Endodermal cell (in vitro differentiated cells): ENCODE measurements around the gene HACD1. TPM values are rescaled to one million over a fixed set of nuclear protein-coding genes. Genes with fewer than 3 reads are reported as not detected.

Source experiments
- DNase-seq: peaks from one replicate; pipeline ENCODE4 v3.0.0-alpha.2; 2017
- H3K27ac ChIP-seq: 2 replicates; pipeline ENCODE4 v1.5.1; 2013; ENCODE audit warnings: mild to moderate bottlenecking, low read depth, low read length, moderate library complexity
- H3K27me3 ChIP-seq: 2 replicates; pipeline ENCODE4 v1.6.1; 2013; ENCODE audit warnings: mild to moderate bottlenecking, low read length, moderate library complexity; ENCODE audit not compliant: insufficient read depth, control insufficient read depth, poor library complexity, severe bottlenecking
- H3K36me3 ChIP-seq: 2 replicates; pipeline ENCODE4 v1.7.0; 2013; ENCODE audit warnings: mild to moderate bottlenecking, low read length, moderate library complexity; ENCODE audit not compliant: control insufficient read depth, insufficient read depth
- H3K4me1 ChIP-seq: one replicate; pipeline ENCODE4 v1.7.0; 2013; ENCODE audit warnings: low read length; ENCODE audit not compliant: control insufficient read depth, insufficient read depth
- H3K4me3 ChIP-seq: 2 replicates; pipeline ENCODE4 v1.5.1; 2013; ENCODE audit warnings: mild to moderate bottlenecking, low read length, moderate library complexity
- H3K9ac ChIP-seq: 2 replicates; pipeline ENCODE4 v1.6.1; 2013; ENCODE audit warnings: mild to moderate bottlenecking, low read length, moderate library complexity; ENCODE audit not compliant: poor library complexity, severe bottlenecking; ENCODE audit errors: extremely low read depth
- H3K9me3 ChIP-seq: 2 replicates; pipeline ENCODE4 v1.6.1; 2013; ENCODE audit warnings: mild to moderate bottlenecking, low read length, moderate library complexity; ENCODE audit not compliant: control insufficient read depth
- H3K27ac Mint-ChIP-seq: 2 replicates; pipeline ENCODE4 v1.8.0; 2020; ENCODE audit warnings: mixed read lengths
- H3K27me3 Mint-ChIP-seq: 2 replicates; pipeline ENCODE4 v1.8.0; 2021; ENCODE audit warnings: mild to moderate bottlenecking, mixed read lengths; ENCODE audit not compliant: insufficient read depth
- H3K36me3 Mint-ChIP-seq: 2 replicates; pipeline ENCODE4 v1.8.0; 2020; ENCODE audit warnings: low read depth, mixed read lengths
- H3K4me1 Mint-ChIP-seq: 2 replicates; pipeline ENCODE4 v1.8.0; 2020; ENCODE audit warnings: mixed read lengths
- H3K4me3 Mint-ChIP-seq: 2 replicates; pipeline ENCODE4 v1.8.0; 2020; ENCODE audit warnings: mild to moderate bottlenecking, moderate library complexity, mixed read lengths
- H3K9me3 Mint-ChIP-seq: 2 replicates; pipeline ENCODE4 v1.8.0; 2020; ENCODE audit warnings: mild to moderate bottlenecking, mixed read lengths
- CTCF ChIP-seq: fragments of 200-600 bp; sonication (generic); conservative IDR thresholded peaks from 2 replicates; pipeline ENCODE4 v1.5.0; 2021; ENCODE audit warnings: antibody characterized with exemption, mild to moderate bottlenecking
- WGBS, 2 experiments: methylation state at CpG; one replicate each; pipeline versions ENCODE4 v1.1.5 to v1.1.7; 2013; ENCODE audit warnings: missing lambda C conversion rate in 2 of 2, mixed read lengths in 1 of 2; ENCODE audit not compliant: insufficient coverage in 1 of 2, insufficient read length in 1 of 2; 5-methylcytosine and 5-hydroxymethylcytosine counted together
- total RNA-seq, 2 donors: library from RNA; stranded (reverse); fragmentation: NEBNext Ultra II Directional in 1 of 2; extraction: Animal tissue kit (Norgen Biotek cat#: 25700) in 1 of 2; gene quantifications; 2 replicates in 1 of 2; 3 replicates in 1 of 2; pipeline ENCODE4 v1.2.1, GENCODE V29; 2021

HACD1 gene
- total RNA-seq, 2 donors from 2014 or later: 25.6 to 34.1 TPM

DNA sequence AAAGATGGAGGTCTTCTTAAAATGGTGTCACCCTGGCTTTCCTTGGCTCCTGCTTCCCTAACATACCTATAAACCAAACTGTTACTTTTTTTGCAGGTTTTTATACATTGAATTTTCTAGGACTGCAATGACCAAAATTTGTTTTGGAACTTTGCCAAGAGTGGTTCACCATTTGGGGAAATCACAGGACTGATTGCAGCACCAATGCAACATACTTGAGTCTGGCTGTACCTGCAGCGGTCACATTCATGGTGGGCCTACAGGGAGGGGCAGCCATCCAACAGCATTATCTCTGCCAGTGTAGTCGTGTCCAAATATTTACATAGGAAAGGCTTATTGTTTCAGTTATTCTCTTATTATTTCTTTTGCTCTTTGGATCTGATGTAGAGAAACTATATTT lies 69.0 kb downstream of the HACD1 start:
- H3K4me3 Mint-ChIP-seq: no peak overlapping the region
- 97 to 100% methylated on average over 1 to 2 of the region's 2 CpGs for WGBS, 2 experiments
- peaks cover 3% of the 10 kb centered on the region for H3K9me3 Mint-ChIP-seq

DNA sequence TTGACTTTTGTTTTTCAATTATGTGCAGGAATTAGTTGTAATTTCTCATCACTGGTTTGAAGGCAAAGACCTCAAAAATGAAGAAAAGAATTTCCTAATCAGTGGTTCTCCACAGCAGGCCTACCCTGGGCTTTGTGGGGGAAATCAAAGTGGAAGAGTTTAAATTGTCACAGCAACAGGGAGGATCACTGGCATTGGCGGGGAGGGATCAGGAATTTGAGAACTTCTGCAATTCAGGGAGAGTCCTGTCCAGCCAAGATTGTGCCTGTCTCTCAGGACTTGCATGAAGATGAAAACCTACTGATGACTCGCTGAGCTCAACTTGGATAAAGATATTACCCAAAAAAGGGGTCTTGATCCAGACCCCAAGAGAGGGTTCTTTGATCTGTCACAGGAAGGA lies 70.1 kb downstream of the HACD1 start:
- TF ChIP-seq CTCF: no peak
- no peak overlapping the region for H3K27ac Mint-ChIP-seq
- no peaks in the 10 kb centered on the region for H3K27me3 Mint-ChIP-seq
- H3K4me3 Mint-ChIP-seq: no peak overlapping the region
- no peaks in the 10 kb centered on the region for H3K27me3 ChIP-seq
- no peaks in the 10 kb centered on the region for H3K9me3 ChIP-seq
- no peaks in the 10 kb centered on the region for H3K36me3 ChIP-seq
- H3K9ac ChIP-seq: no peak overlapping the region
- 91 to 94% methylated on average over 2 of the region's 2 CpGs for WGBS, 2 experiments
- H3K4me3 ChIP-seq: no peak overlapping the region
- DNase-seq: no peak
- H3K27ac ChIP-seq: no peak overlapping the region
- no peaks in the 10 kb centered on the region for H3K36me3 Mint-ChIP-seq
- H3K4me1 ChIP-seq: no peaks in the 10 kb centered on the region
- peaks cover 3% of the 10 kb centered on the region for H3K4me1 Mint-ChIP-seq
- H3K9me3 Mint-ChIP-seq: peaks cover 3% of the 10 kb centered on the region

More for the DNA sequence above, 69.0 kb downstream of the HACD1 start:
- Histone ChIP-seq H3K4me3 (no peak overlapping the region), H3K9ac (no peak overlapping the region), H3K27ac (no peak overlapping the region), H3K9me3 (no peaks in the 10 kb centered on the region), H3K4me1 (no peaks in the 10 kb centered on the region), H3K36me3 (no peaks in the 10 kb centered on the region), H3K27me3 (no peaks in the 10 kb centered on the region)
- peaks cover 3% of the 10 kb centered on the region for H3K4me1 Mint-ChIP-seq
- no peaks in the 10 kb centered on the region for H3K36me3 Mint-ChIP-seq
- DNase-seq: no peak
- TF ChIP-seq CTCF: no peak
- H3K27ac Mint-ChIP-seq: no peak overlapping the region
- H3K27me3 Mint-ChIP-seq: no peaks in the 10 kb centered on the region

DNA sequence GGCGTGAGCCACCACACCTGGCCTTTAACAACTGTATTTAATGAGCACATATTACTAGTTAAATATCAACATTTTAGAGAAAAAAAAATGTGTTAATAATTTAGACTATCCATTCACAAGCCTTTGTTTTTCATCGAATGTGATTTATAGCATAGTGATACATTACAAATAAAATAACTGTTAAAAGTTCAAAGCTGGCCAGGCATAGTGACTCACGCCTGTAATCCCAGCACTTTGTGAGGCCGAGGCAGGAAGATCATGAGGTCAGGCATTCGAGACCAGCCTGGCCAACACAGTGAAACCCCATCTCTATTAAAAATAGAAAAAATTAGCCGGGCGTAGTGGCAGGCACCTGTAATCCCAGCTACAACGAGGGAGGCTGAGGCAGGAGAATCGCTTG lies 72.7 kb downstream of the HACD1 start:
- WGBS, 2 experiments: 94% methylated on average over 4 to 8 of the region's 9 CpGs
- Histone ChIP-seq H3K27ac (no peak overlapping the region), H3K27me3 (no peaks in the 10 kb centered on the region), H3K4me1 (no peaks in the 10 kb centered on the region), H3K9ac (no peak overlapping the region), H3K9me3 (no peaks in the 10 kb centered on the region), H3K36me3 (no peaks in the 10 kb centered on the region), H3K4me3 (no peak overlapping the region)
- H3K36me3 Mint-ChIP-seq: no peaks in the 10 kb centered on the region
- no peak for DNase-seq
- H3K27me3 Mint-ChIP-seq: no peaks in the 10 kb centered on the region
- no peak overlapping the region for H3K4me3 Mint-ChIP-seq
- TF ChIP-seq CTCF: no peak
- H3K4me1 Mint-ChIP-seq: peaks cover 3% of the 10 kb centered on the region
- peaks cover 4% of the 10 kb centered on the region for H3K9me3 Mint-ChIP-seq
- no peak overlapping the region for H3K27ac Mint-ChIP-seq

Other genes starting within 250 kb of the HACD1 start
- 1 to 10 TPM in 1 of 2 donors, under 1 TPM in 1; 0.33 to 1.1 TPM for gene ST8SIA6, start 162.8 kb downstream of the HACD1 start, total RNA-seq
- gene STAM, start 26.8 kb upstream of the HACD1 start, total RNA-seq: 10 to 100 TPM; 26.7 to 30.0 TPM
- gene TMEM236, start 134.8 kb upstream of the HACD1 start, total RNA-seq: under 1 TPM in 1 of 2 donors, not detected in 1; 0.04 TPM
- under 1 TPM in 1 of 2 donors, not detected in 1; 0.09 TPM for gene MRC1, start 192.0 kb upstream of the HACD1 start, total RNA-seq